Measurements from ENCODE around the gene CDH5.

DNA sequence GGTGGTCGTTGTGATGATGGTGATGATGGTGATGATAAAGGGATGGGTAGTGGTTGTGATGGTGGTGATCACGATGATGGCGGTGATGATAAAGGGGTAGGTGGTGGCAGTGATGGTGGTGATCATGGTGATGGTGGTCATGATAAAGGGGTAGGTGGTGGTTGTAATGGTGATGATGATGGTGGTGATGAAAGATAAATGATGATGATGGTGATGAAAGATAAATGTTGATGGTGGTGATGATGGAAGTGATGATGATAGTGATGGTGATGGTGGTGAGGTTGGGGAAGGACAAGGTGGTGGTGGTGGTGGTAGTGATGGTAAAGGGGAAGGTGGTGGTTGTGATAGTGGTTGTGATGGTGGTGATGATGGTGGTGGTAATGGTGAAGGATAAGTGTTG, 13.9 kb downstream of the CDH5 start:
- TF ChIP-seq, protein P1, sequence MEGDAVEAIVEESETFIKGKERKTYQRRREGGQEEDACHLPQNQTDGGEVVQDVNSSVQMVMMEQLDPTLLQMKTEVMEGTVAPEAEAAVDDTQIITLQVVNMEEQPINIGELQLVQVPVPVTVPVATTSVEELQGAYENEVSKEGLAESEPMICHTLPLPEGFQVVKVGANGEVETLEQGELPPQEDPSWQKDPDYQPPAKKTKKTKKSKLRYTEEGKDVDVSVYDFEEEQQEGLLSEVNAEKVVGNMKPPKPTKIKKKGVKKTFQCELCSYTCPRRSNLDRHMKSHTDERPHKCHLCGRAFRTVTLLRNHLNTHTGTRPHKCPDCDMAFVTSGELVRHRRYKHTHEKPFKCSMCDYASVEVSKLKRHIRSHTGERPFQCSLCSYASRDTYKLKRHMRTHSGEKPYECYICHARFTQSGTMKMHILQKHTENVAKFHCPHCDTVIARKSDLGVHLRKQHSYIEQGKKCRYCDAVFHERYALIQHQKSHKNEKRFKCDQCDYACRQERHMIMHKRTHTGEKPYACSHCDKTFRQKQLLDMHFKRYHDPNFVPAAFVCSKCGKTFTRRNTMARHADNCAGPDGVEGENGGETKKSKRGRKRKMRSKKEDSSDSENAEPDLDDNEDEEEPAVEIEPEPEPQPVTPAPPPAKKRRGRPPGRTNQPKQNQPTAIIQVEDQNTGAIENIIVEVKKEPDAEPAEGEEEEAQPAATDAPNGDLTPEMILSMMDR (IDR thresholded peaks at IDR 0.05), result no peak
- TF ChIP-seq POLR2A (IDR thresholded peaks at IDR 0.05), result no peak
